ENCODE results near the gene CYSTM1.

Gene CYSTM1

DNA sequence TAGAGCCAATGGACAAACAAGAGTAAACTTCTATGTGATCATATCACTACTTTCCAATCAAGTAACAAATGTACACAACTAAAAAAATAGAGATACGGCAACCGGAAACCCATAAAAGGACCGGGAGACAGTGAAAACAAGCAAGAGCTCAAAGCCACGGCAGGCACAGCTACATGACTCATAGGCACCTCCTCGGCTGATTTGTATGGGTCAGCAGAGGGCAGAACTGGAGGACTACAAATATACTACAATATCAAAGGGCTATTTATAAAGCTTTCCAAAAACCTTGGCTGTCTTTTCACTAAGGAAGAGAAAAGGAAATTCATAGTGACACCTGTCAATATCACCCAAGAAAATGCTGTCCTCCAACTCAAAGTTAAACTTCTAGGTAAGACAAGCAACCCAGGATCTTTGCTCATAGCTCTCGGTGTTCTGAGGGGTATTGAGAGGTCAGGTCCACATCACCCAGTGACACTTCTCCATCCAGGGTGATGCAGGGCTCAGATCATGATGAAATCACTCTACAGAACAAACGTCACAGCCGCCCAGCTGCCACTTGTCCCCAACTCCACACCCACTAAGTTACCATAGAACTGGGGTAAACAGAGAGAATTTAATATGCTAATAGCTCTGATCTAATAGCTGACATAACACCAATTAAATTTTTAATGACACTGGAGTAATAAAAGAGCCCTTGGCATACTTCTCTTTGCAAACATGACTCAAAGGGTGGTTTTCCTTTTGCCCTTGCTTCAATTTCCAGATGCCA, 86.6 kb downstream of the CYSTM1 start:
- peak; percentile 25 for DNase-seq

DNA sequence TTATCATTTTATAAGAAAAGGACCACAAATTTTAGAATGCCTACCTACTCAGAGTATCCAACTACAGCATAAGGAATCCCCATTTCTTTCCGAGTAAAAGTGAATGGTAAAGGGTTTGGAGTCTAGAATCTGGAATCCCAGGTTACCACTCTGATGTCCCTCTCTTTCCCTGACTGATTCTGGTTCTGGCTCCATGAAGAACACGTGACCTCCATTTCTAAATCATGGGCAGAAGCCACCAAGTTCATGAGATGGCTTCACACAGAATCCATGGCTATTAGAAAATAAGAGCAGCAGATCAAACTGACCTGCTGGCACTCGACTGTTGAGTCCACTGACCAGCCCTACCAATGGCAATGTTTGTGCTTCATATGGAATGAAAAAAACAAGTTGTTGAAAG, 87.2 kb downstream of the CYSTM1 start:
- no peak for DNase-seq

DNA sequence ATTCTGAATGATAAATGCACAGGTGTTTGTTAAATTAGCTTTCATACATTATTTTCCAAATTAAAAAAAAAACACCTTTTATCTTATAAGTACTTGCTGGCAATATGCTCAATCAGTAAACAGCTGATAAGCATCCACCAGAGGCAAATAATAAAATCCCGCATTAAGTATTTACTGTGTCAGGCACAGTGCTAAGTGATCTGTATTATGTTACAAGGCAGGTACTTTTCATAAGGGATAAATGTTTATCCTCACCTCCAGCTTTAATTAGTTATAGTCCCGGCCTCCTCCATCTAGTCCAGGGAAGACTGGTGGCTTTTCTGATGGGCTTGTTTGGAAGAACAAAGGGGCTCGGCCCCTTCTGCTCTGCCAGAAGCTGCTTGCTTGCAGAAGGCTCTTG, 87.9 kb downstream of the CYSTM1 start:
- no peak for DNase-seq

DNA sequence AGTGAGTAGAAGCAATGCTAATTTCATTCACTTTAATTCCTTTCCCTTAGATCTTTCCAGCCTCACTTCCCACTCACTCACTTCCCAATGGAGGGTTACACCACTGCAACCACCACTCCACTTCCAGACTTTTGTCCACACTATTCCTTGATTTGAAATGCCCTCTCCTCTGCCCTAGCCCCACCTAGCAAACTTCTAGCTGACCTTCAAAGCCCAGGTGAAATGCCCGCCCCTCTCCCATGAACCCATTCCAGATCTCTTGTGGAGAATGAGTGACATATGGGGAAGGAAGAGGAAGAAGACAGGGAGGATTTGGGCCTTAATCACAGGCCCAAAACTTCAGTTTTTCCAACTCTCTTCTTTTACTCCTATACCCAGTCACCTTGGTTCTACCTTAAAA, 90.9 kb downstream of the CYSTM1 start:
- DNase-seq, result no peak

DNA sequence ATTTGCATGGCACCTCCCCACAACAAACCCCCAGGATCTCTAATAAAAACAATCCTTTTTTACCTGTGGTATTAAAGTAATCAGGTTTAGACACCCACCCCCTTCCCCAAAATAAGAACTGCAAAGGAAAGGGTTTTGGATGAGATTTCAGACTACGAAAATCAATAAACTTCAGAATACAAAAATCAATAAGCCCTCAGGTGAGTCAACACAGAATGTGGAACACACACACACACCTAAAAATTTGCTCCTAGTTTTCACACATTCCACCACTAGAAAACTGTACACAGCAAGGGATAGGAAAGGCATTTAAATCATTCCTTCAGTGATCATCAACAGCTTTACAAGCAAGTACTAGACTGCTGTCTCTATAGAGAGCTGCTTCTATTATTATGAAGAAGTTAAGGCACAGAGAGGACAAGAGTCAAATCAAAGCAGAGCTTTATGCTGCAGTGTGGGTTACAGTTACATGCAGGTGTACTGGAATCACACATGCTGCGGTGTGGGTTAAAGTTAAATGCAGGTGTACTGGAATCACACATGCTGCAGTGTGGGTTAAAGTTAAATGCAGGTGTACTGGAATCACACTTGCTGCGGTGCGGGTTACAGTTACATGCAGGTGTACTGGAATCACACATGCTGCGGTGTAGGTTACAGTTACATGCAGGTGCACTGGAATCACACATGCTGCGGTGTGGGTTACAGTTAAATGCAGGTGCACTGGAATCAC, 91.6 kb downstream of the CYSTM1 start:
- no peak for DNase-seq

DNA sequence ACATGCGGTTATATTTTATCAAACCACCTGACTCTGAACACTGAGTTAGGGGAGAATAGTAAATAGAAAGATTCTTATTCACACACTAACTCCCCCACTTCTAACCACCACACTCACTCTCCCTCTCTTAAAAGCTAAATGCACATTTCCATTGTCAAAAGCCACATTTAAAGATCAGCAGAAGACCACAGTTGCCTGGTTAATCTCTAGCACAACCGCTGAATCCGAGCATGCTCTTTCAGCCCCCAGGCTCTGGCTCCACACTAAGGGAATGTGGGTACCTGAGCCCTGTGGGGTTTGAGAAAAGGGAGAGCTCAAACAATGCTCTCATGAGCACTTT, 92.2 kb downstream of the CYSTM1 start:
- DNase-seq, result no peak

DNA sequence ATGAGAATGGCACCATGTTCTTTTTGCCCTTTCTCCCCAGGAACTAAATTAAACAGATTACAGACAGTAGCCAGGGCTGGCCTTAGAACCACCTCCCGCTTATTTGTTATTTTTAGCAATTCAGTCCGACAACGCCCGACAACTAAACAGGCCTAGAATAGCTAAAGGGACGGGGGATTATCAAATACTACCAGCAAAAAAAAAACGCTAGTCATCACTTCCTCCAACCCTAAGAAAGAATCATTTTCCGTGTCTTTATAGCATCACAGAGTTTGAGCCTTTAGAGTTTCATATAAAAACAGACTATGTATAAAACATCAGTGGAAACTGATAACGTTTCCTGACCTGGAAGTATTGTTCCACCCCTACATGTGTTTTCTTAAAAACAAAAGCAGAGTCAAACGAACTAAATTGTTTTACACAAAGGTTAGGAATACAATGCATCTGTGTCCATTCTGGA, 92.6 kb downstream of the CYSTM1 start:
- DNase-seq, result no peak

DNA sequence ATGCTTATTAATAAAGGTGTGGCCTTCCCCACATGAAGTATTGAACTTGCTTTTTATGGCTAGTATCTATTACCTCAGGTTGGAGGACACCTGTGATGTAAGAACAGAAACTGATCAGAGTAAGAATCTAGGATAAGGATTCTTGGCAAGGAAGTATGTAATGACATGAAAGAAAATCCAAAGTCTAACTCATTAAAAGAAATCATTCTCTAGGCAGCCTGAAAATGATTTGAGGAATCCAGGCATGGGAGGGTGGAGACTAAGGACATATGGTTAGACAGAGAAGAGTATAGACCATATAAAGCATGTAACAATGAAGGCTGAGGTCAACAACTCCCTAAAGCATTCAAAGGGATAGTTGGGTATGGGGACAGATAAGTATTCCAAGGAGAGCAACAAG, 95.0 kb downstream of the CYSTM1 start:
- DNase-seq, result no peak

DNA sequence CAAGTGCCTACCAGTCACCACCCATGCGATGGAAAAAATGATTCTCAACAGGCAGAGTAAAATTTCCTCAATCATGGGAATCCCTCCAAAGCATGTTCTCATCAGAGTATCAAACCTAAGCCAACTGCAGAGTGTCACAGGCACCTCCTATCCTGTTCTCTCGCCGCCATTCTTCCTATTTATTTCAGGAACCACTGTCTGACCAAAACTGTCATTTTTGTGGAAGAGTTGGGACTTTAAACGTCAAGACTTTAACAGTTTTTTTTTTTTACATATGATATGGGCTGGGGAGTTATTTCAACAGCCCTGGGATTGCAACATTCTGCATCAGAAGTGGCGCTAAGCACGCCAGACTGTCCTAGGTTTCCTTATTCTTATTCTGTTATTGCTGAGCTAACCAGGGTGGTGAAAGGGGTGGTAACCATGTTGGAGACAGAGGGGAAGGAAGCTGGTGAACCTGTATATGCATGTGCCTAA, 98.5 kb downstream of the CYSTM1 start:
- DNase-seq, result no peak

DNA sequence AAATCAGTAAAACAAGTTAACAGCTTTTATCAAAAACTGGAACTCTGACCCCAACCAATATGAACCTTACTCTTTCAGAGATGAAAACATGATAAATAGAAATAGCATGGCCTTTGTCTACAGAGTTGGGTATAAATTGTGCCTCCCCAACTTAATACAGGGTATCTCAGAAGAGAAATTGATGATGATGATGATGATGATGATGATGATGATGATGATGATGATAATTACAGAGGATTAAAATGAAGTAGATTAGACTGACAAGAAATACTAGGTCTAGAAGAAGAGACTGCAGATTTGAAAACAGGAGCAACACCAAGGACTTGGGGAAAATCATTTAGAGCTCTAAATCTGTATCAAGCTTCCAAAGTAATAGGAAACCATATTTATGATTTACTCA, 100.8 kb downstream of the CYSTM1 start:
- no peak for DNase-seq

DNA sequence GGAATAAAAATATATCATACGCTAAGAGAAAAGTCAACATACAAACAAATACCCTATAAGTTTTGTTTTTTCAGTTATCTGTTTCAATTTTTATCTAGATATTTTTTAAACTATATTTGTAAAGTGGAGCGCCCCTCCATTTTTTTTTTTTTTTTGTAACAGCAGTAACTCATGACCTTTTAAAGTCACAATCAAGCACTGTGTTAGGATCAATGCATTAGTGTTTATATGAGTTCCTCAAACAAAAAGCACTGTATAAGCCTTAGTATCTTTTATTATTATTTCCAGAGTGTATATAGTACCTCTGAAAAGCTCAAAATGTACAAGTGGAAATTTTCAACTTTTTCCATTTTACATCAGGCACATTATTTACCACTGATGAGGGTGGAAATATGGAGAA, 107.3 kb downstream of the CYSTM1 start:
- DNase-seq, result no peak

DNA sequence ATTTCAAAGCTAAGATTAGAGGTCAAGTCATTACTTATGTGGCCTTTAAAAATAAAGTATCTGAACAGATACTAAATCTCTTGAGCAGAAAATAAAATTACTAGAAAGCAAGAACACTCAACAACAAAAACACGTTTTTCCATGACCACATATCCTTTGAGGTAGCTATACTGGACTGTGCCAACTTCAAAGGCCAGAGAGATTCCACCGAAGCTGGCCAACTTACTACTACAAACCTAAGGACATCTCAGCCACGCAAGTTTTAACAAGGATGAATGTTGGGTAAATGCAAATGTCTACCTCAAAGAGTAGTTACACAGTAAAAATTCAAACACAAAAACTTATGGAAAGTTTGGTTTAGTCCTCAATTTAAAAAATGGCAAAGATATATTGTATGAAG, 109.0 kb downstream of the CYSTM1 start:
- DNase-seq, result no peak

DNA sequence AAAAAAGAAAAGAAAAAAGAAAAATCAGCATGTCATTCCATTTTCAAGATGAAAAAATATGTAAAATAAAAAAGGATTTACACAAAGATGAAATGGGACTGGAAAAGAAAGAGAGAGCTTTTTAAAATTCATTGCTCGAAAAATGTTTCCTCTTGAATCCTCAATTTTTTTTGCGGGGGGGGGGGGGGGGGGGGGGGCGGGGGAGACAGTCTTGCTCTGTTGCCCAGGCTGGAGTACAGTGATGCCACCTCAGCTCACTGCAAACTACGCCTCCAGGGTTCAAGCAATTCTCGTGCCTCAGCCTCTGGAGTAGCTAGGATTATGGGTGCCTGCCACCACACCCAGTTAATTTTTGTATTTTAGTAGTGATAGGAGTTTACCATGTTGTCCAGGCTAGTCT, 111.4 kb downstream of the CYSTM1 start:
- DNase-seq, result no peak

DNA sequence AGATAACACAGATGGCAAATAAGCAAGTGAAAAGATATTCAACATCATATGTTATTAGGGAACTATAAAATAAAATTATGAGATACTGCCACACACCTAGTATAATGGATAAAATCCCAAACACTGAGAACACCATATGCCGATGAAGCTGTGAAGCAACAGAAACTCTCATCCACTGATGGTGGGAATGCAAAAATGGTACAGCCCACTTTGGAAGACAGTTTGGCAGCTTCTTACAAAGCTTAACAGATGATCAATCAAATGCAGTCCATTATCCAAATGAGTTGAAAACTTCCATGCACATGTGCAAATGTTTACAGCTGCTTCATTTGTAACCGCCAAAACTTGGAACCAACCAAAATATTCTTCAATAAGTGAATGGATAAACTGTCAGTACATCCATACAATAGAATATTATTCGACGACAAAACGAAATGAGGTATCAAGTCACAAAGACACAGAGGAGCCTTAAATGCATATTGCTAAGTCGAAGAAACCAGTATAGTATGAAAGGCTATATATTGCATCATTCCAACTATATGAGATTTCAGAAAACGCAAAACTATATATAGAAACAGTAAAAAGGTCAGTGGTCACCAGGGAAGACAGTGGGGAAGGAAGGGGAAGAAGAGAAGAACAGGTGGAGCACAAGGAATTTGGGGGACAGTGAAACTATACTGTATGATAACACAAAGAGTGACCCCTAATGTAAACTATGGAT, 113.0 kb downstream of the CYSTM1 start:
- no peak for DNase-seq

DNA sequence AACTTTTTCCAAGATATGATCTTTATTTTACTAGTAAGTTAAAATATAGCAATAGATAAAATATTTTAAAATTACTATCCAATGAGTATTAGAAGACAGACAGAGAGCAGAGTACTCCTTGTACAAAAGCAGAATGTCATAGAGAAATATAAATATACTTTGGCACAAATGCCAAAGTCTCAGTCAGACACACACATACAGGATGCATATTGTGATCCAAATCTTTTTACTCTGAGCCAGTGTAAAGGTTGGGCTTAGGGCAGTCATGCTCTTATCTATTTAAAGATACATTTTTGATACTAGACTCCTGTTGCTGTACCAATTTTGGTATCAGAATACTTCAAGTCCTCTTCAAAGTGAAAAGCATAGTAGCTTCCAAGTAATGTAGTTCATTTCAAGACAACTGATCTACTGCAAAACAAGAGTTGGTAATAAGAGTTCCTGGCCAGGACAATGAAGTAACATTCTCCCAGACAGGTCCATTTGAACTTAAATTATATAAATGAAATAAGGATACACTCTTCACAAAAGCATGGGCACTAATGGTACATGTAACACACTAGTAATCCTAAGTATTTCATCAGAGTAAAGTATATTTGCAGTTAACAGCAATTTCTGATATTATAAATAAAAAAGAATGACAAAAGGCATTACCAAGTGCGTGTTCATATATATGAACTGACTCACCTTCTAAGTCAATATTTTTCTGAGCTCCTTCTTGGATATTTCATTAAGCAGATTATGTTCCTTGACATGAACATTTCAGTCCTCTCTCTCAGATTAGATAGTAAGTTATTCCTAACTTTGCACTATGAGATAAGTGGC, 117.4 kb downstream of the CYSTM1 start:
- no peak for DNase-seq
